Progenitor cell of endocrine pancreas (in vitro differentiated cells): ENCODE results near the gene CBLB. TPM values are rescaled to one million over a fixed set of nuclear protein-coding genes. Genes with fewer than 3 reads are reported as not detected.

Source experiments
- DNase-seq: peaks from one replicate; pipeline ENCODE4 v3.0.0; 2021; ENCODE audit warnings: low spot score; ENCODE audit not compliant: unreplicated experiment
- H3K27ac Mint-ChIP-seq: 2 replicates; pipeline ENCODE4 v1.8.0; 2021; ENCODE audit warnings: mild to moderate bottlenecking, moderate library complexity, mixed read lengths
- H3K27me3 Mint-ChIP-seq: 2 replicates; pipeline ENCODE4 v1.8.0; 2021; ENCODE audit warnings: mixed read lengths
- H3K36me3 Mint-ChIP-seq: 2 replicates; pipeline ENCODE4 v1.8.0; 2022; ENCODE audit warnings: mixed read lengths; ENCODE audit not compliant: insufficient read depth
- H3K4me1 Mint-ChIP-seq: 2 replicates; pipeline ENCODE4 v1.8.0; 2021; ENCODE audit warnings: low read depth, mixed read lengths
- H3K4me3 Mint-ChIP-seq: 2 replicates; pipeline ENCODE4 v1.8.0; 2021; ENCODE audit warnings: low read depth, mild to moderate bottlenecking, moderate library complexity, mixed read lengths
- H3K9me3 Mint-ChIP-seq: 2 replicates; pipeline ENCODE4 v1.8.0; 2021; ENCODE audit warnings: low read depth, mixed read lengths
- CTCF ChIP-seq: fragments of 200-600 bp; sonication (generic); IDR thresholded peaks from one replicate; pipeline ENCODE4 v1.5.0; 2021; ENCODE audit warnings: antibody characterized with exemption, mild to moderate bottlenecking; ENCODE audit not compliant: unreplicated experiment
- total RNA-seq: library from RNA; stranded (reverse); gene quantifications from 2 replicates; pipeline ENCODE4 v1.2.1, GENCODE V29; 2021

CBLB gene
- total RNA-seq, 1 donor from 2014 or later, result 64.1 TPM

GRCh38 chr3:105844704-105845103, 24.1 kb downstream of the CBLB start:
- Mint-ChIP-seq H3K4me1 (peaks cover 31% of the 10 kb centered on the region), H3K27me3 (no peaks in the 10 kb centered on the region), H3K9me3 (no peaks in the 10 kb centered on the region), H3K27ac (no peak overlapping the region), H3K36me3 (peaks cover 12% of the 10 kb centered on the region), H3K4me3 (no peak overlapping the region)
- DNase-seq, result no peak
- TF ChIP-seq CTCF, result no peak

- no peak overlapping the region for H3K4me3 Mint-ChIP-seq
- H3K27ac Mint-ChIP-seq, result peak overlapping the region; percentile 51
- peaks cover 37% of the 10 kb centered on the region for H3K4me1 Mint-ChIP-seq
- peaks cover 12% of the 10 kb centered on the region for H3K36me3 Mint-ChIP-seq
- no peak for TF ChIP-seq CTCF
- H3K27me3 Mint-ChIP-seq, result no peaks in the 10 kb centered on the region
- no peaks in the 10 kb centered on the region for H3K9me3 Mint-ChIP-seq
- no peak for DNase-seq
Observed at GRCh38 chr3:105843994-105844393, 24.8 kb downstream of the CBLB start.

- peaks cover 14% of the 10 kb centered on the region for H3K36me3 Mint-ChIP-seq
- no peak for DNase-seq
- H3K4me3 Mint-ChIP-seq, result no peak overlapping the region
- no peak overlapping the region for H3K27ac Mint-ChIP-seq
- no peaks in the 10 kb centered on the region for H3K27me3 Mint-ChIP-seq
- H3K4me1 Mint-ChIP-seq, result peaks cover 41% of the 10 kb centered on the region
- no peak for TF ChIP-seq CTCF
- no peaks in the 10 kb centered on the region for H3K9me3 Mint-ChIP-seq
Observed at GRCh38 chr3:105842943-105843342, 25.9 kb downstream of the CBLB start.

- Mint-ChIP-seq H3K27me3 (no peaks in the 10 kb centered on the region), H3K4me1 (peaks cover 38% of the 10 kb centered on the region), H3K9me3 (no peaks in the 10 kb centered on the region), H3K4me3 (no peak overlapping the region), H3K36me3 (peaks cover 14% of the 10 kb centered on the region), H3K27ac (no peak overlapping the region)
- no peak for TF ChIP-seq CTCF
- DNase-seq, result no peak
Observed at GRCh38 chr3:105842449-105842848, 26.4 kb downstream of the CBLB start.

- H3K27me3 Mint-ChIP-seq, result no peaks in the 10 kb centered on the region
- no peak overlapping the region for H3K27ac Mint-ChIP-seq
- TF ChIP-seq CTCF, result no peak
- H3K4me3 Mint-ChIP-seq, result no peak overlapping the region
- H3K36me3 Mint-ChIP-seq, result peaks cover 25% of the 10 kb centered on the region
- H3K9me3 Mint-ChIP-seq, result peaks cover 4% of the 10 kb centered on the region
- DNase-seq, result no peak
- H3K4me1 Mint-ChIP-seq, result peaks cover 37% of the 10 kb centered on the region
Observed at GRCh38 chr3:105837947-105838346, 30.9 kb downstream of the CBLB start.
